DMS79 (cell line): ENCODE measurements around the gene VPS9D1.

Experiments
- DNase-seq: peaks from one replicate; lab custom pipeline; 2025; lab: John Stamatoyannopoulos, UW

VPS9D1 gene, protein sequence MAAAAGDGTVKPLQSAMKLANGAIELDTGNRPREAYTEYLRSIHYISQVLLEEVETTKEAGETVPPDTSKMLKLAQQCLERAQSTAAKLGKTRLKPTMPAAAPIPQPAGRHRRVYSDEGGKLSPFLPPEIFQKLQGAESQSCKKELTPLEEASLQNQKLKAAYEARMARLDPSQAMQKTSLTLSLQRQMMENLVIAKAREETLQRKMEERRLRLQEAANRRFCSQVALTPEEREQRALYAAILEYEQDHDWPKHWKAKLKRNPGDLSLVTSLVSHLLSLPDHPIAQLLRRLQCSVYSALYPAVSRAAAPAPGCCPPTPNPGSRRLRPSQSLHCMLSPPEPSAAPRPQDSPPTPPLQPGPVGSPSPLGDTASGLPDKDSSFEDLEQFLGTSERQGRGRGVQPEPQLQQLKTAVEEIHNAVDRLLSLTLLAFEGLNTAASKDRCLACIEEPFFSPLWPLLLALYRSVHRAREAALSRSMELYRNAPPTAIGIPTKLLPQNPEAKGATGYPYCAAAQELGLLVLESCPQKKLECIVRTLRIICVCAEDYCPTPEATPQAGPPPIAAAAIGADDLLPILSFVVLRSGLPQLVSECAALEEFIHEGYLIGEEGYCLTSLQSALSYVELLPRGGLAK

DNA sequence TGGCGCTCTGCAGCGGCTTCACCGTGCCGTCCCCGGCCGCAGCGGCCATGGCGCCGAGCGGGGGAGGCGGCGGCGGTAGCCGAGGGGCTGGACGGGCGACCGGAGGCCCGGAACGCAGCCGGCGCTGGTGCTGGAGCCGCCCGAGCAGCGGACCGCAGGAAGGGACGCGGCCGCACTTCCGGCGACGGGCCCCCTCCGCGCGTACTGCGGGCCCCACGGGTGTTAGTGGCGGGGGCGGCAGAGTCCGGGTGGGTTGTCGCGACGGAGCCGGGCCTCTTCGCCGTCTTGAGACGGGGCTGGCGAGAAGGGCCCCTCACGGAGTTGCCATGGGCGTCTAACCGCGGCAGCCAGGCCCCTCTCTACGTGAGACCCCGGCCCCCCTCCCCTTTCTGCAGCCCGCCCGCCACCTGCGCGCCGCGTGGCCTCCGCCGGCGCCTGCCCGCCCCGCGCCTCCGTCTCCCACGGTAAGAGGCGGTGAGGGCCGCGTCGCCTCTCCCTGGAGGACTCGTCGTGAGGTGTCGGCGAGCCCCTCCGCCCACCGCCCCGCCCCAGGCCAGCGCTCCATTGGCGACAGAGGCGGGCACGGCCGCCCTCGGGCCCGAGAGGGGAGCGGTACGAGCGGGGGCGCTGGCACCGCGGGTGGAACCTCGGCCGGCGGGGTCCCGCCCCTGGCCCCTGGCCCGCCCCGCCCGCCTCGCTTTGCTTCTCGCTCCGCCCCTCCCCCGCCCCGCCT is at the start of gene VPS9D1, which contains the start of gene ZNF276:
Gene VPS9D1 (minus strand): TSS at position 86 of the 733 bp plus-strand sequence. CDS start 37 bp downstream, at position 49.
Gene ZNF276 (plus strand): TSS at position 725 of the 733 bp plus-strand sequence. CDS start 104 bp downstream, outside the sequence.
- DNase-seq: peak; percentile 47

DNA sequence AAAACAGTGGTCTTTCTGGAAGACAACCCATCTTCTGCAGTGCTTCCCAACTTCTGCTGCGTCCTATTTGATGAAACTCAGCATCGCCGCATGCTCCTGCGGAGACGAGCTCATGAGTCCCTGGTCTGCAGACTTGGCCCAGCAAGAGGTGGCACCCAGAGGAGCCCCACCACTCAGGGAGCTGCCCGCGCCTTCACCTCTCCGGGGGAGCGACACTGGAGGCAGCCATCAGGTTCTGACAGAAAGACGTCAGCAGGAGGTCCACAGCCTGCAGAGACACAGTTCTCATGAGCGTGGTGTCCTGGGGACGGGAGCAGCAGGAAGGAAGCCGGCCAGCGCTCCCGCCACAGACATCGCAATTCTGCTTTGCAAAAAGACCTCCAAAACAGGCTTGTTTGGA is 49.7 kb upstream of the VPS9D1 start:
- no peak for DNase-seq

DNA sequence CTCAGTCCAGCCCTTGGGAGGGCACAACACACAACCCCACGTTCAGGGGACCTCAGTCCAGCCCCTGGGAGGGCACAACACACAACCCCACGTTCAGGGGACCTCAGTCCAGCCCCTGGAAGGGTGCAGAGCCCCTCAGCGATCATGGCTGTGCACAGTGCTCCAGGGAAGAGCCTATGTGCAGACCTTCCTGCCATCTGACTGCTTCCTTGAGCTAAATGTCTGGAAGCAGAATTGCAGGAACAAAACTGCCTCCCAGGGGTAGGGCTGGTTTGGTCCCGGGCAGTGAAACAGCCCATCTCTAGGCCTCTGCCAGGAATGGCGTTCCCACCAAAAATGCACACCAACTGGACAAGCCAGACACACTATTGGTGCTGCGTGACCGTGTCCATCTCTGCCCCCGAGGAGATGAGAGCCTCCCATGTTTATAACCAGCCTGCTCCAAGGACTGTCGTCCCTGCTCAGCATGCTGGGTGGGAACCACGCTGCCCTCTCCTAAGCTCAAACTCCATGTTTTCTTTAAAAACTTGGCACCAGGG is 44.7 kb upstream of the VPS9D1 start:
- DNase-seq: no peak

DNA sequence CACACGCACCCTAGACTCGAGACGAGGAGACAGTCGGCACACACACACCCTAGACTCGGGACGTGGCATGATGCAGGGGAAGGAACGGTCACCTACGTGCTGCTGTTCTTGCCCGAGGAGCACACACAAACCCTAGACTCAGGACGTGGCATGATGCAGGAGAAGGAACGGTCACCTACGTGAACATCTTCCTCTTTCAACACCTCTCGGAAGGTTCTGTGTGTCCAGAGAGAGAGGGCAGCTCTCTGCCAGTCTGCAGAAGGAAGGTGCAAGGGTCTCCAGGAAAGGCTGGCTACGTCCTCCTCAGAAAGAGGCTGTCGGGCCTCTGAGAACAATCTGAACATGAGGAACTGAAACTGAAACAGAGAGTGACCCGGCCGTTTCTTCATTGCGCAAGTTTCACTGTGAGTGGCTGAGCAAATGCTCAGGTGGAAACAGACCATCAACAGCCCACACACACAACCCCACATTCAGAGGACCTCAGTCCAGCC is 44.1 kb upstream of the VPS9D1 start:
- DNase-seq: no peak

DNA sequence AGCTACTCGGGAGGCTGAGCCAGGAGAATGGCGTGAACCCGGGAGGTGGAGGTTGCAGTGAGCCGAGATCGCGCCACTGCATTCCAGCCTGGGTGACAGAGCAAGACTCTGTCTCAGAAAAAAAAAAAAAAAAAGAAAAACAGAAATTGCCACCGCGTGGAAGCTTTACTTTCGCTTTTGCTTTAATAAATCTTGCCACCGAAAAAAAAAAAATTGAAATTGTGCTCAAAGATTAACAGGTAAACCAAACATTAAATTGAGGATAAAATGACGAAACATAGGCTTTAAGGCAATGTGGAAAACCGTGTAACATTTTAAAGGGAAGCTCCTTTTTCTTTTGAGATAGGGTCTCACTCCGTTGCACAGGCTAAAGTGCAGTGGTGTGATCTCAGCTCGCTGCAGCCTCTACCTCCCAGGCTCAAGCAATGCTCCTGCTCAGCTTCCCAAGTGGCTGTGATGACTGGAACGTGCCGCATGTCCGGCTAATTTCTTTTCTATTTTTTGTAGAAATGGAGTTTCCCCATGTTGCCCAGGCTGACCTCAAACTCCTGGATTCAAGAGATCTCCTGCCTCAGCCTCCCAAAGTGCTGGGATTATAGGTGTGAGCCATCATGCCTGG is 40.7 kb upstream of the VPS9D1 start:
- no peak for DNase-seq

DNA sequence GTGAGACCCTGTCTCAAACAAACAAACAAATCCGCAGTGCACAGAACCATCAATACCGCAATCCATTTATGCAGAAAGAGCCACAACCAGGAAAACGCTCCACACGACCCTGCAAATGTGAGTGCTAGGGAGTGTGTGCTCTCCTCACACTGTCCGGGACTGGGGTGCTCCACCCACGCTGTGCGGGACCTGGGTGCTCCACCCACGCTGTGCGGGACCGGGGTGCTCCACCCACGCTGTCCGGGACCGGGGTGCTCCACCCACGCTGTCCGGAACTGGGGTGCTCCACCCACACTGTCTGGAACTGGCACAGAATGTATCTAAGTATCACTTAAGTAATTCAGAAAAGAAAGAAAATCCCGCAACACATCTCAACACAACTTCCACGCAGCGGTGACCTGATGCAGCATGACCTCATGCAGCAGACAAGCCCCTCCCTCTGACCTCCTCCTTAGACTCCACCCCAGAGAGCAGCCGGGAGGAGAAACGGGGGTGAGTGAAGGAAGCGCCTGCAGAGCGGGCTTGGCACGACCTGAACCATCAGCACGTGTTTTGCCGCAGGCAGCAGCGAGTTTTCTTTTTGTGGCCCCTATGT is 39.1 kb upstream of the VPS9D1 start:
- DNase-seq: no peak

DNA sequence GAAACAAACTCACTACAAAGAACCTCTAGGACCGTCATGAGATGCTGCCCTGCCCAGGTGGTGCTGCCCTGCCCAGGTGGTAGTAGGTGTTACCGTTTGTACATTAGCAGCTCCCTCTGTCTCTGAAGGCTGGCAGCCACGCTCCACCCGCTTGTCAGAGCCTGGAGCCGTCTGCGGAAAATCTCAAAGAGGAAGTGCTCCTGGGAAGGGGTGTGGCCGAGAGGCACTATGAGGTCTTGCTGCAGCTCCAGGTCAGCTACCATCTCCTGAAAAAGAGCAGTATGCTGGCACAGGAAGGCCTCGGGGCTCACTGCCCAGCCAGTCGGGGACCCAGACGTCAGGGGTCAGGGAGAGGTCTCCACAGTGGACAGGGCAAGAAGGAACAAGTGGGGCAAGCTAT is 28.9 kb upstream of the VPS9D1 start:
- DNase-seq: no peak

DNA sequence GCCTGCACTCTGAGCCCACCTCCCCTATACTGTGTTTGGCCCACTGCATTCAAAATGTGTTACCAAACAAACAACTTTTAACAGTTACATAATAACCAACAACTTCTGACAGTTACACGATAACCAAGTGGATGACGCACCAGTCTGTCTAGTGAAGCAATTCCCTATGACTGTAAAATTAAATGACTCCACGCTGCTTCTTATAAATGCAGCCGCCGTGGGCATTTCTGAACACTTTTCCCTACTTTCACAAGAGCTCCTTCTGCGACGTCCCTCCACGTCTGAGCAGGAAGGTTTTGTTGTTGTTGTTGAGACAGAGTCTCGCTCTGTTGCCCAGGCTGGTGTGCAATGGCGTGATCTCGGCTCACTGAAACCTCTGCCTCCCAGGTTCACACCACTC is 28.2 kb upstream of the VPS9D1 start:
- no peak for DNase-seq

DNA sequence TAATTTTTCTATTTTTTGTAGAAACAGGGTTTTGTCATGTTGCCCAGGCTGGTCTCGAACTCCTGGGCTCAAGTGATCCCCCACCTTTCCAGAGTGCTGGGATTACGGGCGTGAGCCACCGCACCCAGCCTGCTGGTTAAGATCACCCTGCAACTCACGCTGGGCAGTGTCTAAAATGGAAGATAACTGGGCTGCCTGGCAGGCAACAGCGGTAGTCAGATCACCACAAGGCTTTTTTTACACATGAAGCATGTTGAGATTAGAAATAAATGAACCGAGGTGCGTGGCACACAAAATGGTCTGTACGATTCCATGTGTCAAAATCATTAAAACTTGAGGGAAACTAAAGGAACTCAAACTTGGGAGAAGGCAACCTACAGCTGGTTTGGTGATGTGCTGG is 27.4 kb upstream of the VPS9D1 start:
- no peak for DNase-seq

DNA sequence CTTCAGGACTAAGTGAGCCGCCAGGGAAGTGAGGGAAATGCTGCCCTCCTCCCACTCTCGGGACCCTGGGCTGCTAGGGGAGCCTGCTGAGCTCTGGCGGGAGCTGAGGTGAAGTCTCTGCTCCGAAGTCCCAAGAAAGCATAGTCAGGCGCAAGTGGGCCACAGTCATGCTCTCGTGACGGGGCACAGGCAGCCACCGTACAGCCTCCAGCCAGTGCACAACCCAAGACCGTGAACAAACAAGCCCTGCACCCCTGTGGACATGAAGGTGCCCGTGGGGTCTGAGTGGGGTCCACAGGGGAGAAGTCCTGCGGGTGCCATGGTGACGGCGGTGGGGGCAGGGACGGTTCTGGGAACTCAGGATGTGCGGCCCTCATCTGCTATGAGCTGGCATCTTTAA is 25.3 kb upstream of the VPS9D1 start:
- no peak for DNase-seq

DNA sequence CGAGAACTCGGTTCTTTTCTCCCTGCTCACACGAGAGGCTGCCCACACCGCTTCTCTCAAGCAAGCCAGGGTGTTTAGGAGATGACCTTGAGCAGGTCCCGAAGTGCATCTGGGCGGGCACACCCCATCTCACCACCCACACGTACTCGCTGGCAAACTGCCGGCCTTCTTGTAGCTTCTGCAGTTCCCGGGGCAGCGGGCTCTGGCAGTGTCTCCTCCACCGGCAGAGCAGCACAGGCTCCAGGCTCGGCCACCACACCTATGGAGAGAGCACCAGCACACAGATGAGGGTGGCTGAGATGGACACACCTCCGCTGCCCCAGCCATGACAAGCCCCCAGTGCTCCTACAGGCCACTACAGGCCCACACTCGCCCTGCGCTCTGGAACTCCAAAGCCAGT is 24.1 kb upstream of the VPS9D1 start:
- no peak for DNase-seq

DNA sequence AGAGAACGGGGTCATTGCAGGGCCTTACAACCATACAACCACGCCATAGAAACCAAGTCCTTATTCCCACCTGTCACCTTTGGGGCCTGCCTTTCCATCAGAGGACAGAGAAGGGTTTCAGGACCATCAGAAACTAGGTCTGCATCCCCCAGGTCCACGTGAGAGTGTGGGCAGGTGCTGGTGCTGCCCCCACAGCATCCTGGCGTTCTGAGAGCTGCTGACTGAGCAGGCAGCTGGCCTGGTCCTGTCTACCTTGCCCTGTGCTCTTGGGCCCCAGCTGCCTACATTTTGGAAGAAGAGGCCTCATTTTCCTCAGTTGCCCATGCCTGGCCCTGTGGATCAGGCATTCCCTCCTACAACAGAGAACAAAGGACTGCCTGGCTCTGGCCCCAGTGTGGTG is 22.2 kb upstream of the VPS9D1 start:
- DNase-seq: no peak

DNA sequence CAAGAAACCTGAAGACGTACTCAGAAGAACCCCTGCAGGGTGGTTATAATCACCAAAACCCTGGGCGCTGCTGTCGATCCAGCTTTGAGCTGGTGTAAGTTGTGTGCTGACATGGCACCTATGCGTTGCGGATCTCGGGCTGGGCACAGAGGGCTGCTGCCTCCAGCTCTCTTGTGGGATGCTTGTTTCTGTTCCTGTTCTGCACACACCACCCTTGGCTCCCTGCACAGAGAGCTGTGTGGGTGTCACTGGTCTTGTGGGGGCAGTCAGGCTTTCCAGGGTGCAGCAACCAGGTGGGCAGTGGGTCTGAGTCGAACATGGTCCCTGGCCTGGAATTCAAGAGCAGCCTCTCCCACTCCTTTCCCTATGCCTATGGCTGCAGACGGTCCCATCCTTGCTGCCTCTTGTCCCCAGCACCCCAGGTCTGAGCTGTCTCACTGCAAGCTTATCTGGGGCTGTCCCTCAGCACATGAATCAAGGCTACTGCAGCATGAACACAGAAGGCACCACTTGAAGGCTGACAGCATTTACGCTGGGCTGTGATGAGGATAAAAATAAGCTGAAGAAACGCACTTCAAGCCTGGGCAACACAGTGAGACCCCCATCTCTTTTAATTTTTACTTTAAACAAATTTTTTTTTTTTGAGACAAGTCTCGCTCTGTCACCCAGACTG is 20.8 kb upstream of the VPS9D1 start:
- no peak for DNase-seq

DNA sequence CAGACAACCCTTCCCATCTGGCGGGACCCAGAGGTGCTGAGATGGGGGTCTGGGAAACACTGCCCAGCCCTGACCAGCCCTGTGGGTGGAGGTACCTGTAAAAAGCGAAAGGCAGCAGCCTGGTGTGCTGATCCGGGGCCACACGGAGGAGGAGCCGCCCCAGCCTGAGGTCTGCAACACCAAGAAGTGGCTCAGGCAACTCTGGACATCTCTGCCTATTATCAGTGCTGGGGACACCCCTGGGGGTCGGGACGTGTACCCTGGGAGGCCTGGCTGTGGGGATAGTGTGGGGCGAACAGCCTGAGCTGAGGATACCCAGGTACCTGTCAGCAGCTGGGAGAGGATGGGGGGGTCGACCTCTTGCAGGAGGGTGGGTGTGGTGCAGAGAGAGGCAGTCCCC is 18.7 kb upstream of the VPS9D1 start:
- no peak for DNase-seq

DNA sequence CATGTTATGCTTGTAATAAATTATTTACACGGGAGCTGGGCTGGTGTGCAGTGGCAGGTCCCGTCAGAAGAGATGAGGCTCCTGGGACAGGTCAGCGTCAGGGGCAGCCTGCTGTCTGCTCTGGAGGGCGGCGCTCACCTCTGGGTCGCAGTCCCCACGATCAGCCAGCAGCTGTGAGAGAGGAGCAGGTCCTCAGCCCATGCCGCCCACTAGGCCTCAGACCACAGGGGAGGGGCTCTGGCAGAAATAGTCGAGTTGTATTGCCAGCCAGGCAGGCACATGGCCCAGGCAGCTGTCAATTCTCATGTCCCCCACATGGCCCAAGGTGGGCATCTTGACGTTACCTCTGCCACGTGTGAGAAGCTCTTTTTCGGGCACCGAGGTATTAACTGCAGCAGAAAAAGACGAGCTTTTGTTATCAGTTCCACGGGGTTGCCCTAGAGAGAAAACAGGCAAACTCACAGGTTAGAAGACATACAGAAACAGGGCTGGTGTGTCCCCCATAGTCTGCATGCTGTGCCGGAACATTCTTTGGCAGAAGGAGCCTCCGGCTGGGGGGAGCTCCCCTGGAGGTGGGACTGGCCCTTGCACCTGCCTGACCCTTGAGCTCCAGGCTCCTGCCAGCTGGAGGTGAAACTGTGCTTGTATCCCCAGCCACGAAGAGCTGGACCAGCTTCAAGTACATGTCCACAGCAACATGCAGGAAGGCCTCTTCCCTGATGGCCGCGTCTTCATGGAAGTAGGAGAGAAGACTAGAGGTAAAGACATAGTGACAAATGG is 18.0 kb upstream of the VPS9D1 start:
- no peak for DNase-seq

DNA sequence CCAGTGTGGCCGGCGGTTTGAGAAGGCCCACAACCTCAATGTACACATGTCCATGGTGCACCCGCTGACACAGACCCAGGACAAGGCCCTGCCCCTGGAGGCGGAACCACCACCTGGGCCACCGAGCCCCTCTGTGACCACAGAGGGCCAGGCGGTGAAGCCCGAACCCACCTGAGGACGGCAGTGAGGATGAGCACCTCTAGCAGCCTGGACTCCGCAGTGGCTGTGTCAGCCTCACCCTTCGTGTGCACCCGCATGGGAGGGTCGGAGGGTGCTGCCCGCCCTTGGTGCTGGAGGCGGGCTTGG is 17.3 kb upstream of the VPS9D1 start:
- no peak for DNase-seq

DNA sequence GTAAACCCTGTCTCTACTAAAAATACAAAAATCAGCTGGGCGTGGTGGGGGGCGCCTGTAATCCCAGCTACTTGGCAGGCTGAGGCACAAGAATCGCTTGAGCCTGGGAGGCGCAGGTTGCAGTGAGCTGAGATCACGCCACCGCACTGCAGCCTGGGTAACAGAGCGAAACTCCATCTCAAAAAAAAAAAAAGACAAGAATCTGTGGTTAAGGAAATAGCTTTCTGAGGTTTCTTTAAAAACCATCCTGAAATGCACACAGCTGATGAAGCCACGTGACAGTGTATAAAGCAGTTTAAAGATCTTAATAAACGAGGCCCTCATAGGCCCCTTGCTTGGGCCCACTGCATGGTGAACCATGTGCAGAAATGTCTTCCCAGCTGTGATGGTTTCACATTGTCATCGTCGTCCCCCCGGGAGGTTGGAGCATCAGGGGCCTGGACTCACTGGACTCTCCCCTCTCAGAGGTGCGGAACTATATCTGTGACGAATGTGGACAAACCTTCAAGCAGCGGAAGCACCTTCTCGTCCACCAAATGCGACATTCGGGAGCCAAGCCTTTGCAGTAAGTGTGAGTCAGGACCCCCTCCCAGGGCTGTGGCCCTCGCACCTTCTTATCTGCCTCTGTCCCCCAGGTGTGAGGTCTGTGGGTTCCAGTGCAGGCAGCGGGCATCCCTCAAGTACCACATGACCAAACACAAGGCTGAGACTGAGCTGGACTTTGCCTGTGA is 16.8 kb upstream of the VPS9D1 start:
- no peak for DNase-seq

DNA sequence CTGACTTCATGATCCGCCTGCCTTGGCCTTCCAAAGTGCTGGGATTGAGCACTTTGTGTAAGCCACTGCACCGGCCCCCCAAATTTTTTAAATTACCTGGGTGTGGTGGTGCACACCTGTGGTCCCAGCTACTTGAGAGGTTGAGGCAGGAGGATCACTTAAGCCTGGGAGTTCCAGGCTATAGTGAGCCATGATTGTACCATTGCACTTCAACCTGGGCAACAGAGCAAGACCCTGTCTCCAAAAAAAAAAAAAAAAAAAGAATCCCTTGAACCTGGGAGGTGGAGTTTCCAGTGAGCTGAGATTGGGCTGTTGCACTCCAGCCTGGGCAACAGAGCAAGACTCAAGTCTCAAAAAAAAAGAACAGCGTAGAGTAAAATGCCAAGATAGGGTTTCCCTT is 15.9 kb upstream of the VPS9D1 start:
- no peak for DNase-seq

DNA sequence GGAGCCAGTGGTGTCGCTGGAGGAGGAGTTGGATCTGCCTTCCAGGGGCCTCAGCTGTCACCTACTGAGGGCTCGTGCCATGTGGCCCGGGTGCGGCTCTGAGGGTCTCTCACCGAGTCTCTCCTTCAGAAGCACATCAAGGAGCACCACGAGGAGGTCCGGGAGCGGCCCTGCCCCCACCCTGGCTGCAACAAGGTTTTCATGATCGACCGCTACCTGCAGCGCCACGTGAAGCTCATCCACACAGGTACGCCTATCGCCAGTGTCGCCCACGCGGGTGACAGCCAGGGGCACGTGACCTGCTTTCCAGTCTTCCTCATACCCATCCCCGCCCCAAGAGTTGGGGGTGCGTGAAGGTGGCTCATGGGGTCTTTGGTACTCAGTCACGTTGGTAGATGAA is 13.1 kb upstream of the VPS9D1 start:
- DNase-seq: no peak

DNA sequence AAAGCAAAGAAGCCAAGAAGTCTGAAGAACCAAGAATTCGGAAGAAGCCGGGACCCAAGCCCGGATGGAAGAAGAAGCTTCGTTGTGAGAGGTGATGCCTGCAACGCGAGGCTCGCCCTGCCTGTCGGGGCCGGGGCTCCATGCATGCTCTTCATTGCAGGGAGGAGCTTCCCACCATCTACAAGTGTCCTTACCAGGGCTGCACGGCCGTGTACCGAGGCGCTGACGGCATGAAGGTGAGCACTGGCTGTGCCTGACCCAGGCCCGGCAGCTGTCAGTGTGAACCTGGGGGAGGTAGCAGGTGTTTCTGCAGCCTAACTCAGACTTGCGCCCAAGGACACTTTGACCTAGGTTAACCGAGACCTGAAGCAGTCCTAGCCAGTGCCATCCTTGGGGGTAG is 12.6 kb upstream of the VPS9D1 start:
- DNase-seq: no peak
